Mesenchymal stem cell (in vitro differentiated cells and primary cell): ENCODE data around the gene TRMT112.

ENCODE experiments used
- DNase-seq: peaks from one replicate; pipeline ENCODE4 v3.0.0-alpha.2; 2013
- H2AFZ ChIP-seq: one replicate; pipeline ENCODE4 v1.6.1; 2013; ENCODE audit warnings: low read depth, mild to moderate bottlenecking, control low read depth, inconsistent platforms, low read length, moderate library complexity
- H2AK5ac ChIP-seq: 2 replicates; pipeline ENCODE4 v1.6.1; 2013; ENCODE audit warnings: low read length, moderate library complexity, mild to moderate bottlenecking, inconsistent platforms; ENCODE audit not compliant: severe bottlenecking
- H2BK120ac ChIP-seq: one replicate; pipeline ENCODE4 v1.6.1; 2013; ENCODE audit warnings: low read depth, mild to moderate bottlenecking, inconsistent platforms, low read length, moderate library complexity
- H2BK12ac ChIP-seq, 2 experiments: one replicate each; pipeline ENCODE4 v1.6.1; 2013; ENCODE audit warnings: inconsistent platforms in 2 of 2, low read length in 2 of 2, mild to moderate bottlenecking in 2 of 2, moderate library complexity in 2 of 2, control low read depth in 1 of 2
- H2BK15ac ChIP-seq: one replicate; pipeline ENCODE4 v1.6.1; 2013; ENCODE audit warnings: mild to moderate bottlenecking, low read depth, inconsistent platforms; ENCODE audit not compliant: poor library complexity, severe bottlenecking
- H2BK5ac ChIP-seq: 2 replicates; pipeline ENCODE4 v1.6.1; 2013; ENCODE audit warnings: low read depth, mild to moderate bottlenecking, low read length, control low read depth, inconsistent platforms; ENCODE audit not compliant: poor library complexity, severe bottlenecking
- H3K14ac ChIP-seq, 2 experiments: one replicate each; pipeline ENCODE4 v1.6.1; 2013; ENCODE audit warnings: inconsistent platforms in 2 of 2, low read length in 2 of 2, control low read depth in 1 of 2, mild to moderate bottlenecking in 1 of 2, moderate library complexity in 1 of 2
- H3K18ac ChIP-seq, 2 experiments: one replicate each; pipeline ENCODE4 v1.6.1; 2013; ENCODE audit warnings: inconsistent platforms in 2 of 2, low read length in 2 of 2, control low read depth in 1 of 2, low read depth in 1 of 2, mild to moderate bottlenecking in 1 of 2
- H3K23ac ChIP-seq, 2 experiments: one replicate each; pipeline ENCODE4 v1.6.1; 2013; ENCODE audit warnings: inconsistent platforms in 2 of 2, low read length in 2 of 2, mild to moderate bottlenecking in 2 of 2, moderate library complexity in 2 of 2, control low read depth in 1 of 2
- H3K27ac ChIP-seq: 2 replicates; pipeline ENCODE4 v1.5.1; 2013; ENCODE audit warnings: mild to moderate bottlenecking, moderate library complexity, low read length, control low read depth, inconsistent platforms; ENCODE audit not compliant: poor library complexity, severe bottlenecking
- H3K27me3 ChIP-seq, 2 experiments: 2 replicates each; pipeline versions ENCODE4 v1.6.1 to v1.7.0; 2013; ENCODE audit warnings: low read length in 2 of 2, mild to moderate bottlenecking in 2 of 2, moderate library complexity in 2 of 2, control low read depth in 1 of 2, inconsistent platforms in 1 of 2; ENCODE audit not compliant: control insufficient read depth in 1 of 2, insufficient read depth in 1 of 2
- H3K36me3 ChIP-seq, 2 experiments: 2 replicates each; pipeline versions ENCODE4 v1.6.1 to v1.7.0; 2013; ENCODE audit warnings: low read length in 2 of 2, control low read depth in 1 of 2, inconsistent platforms in 1 of 2, low read depth in 1 of 2, mild to moderate bottlenecking in 1 of 2; ENCODE audit not compliant: insufficient read depth in 2 of 2, control insufficient read depth in 1 of 2
- H3K4ac ChIP-seq, 2 experiments: one replicate each; pipeline ENCODE4 v1.6.1; 2013; ENCODE audit warnings: inconsistent platforms in 2 of 2, low read length in 2 of 2, mild to moderate bottlenecking in 2 of 2, moderate library complexity in 2 of 2, control low read depth in 1 of 2, low read depth in 1 of 2
- H3K4me1 ChIP-seq: 2 replicates; pipeline ENCODE4 v1.6.1; 2013; ENCODE audit warnings: low read depth, low read length, control low read depth; ENCODE audit not compliant: control insufficient read depth, insufficient read depth
- H3K4me2 ChIP-seq: 2 replicates; pipeline ENCODE4 v1.6.1; 2013; ENCODE audit warnings: low read length, mild to moderate bottlenecking, inconsistent platforms; ENCODE audit not compliant: poor library complexity, severe bottlenecking
- H3K4me3 ChIP-seq, 2 experiments: 2 replicates each; pipeline versions ENCODE4 v1.5.1 to v1.7.0; 2013; ENCODE audit warnings: low read length in 2 of 2, mild to moderate bottlenecking in 2 of 2, control low read depth in 1 of 2, low read depth in 1 of 2; ENCODE audit not compliant: insufficient read depth in 1 of 2
- H3K79me1 ChIP-seq: replicated peaks from 2 replicates; pipeline ENCODE4 v1.6.1; 2013; ENCODE audit warnings: mild to moderate bottlenecking, control low read depth, low read length, inconsistent platforms; ENCODE audit not compliant: poor library complexity, severe bottlenecking
- H3K9ac ChIP-seq: 2 replicates; pipeline ENCODE4 v1.7.0; 2013; ENCODE audit warnings: mild to moderate bottlenecking, low read length, moderate library complexity
- H3K9me3 ChIP-seq: 2 replicates; pipeline ENCODE4 v1.7.0; 2013; ENCODE audit warnings: mild to moderate bottlenecking, low read length; ENCODE audit not compliant: control insufficient read depth
- H4K8ac ChIP-seq: one replicate; pipeline ENCODE4 v1.6.1; 2013; ENCODE audit warnings: inconsistent platforms, mild to moderate bottlenecking, low read length, moderate library complexity
- H4K91ac ChIP-seq: one replicate; pipeline ENCODE4 v1.6.1; 2013; ENCODE audit warnings: mild to moderate bottlenecking, low read length, inconsistent platforms
- WGBS: methylation state at CpG from one replicate; pipeline ENCODE4 v1.1.7; 2013; ENCODE audit warnings: mixed read lengths; 5-methylcytosine and 5-hydroxymethylcytosine counted together

TRMT112 gene

DNA sequence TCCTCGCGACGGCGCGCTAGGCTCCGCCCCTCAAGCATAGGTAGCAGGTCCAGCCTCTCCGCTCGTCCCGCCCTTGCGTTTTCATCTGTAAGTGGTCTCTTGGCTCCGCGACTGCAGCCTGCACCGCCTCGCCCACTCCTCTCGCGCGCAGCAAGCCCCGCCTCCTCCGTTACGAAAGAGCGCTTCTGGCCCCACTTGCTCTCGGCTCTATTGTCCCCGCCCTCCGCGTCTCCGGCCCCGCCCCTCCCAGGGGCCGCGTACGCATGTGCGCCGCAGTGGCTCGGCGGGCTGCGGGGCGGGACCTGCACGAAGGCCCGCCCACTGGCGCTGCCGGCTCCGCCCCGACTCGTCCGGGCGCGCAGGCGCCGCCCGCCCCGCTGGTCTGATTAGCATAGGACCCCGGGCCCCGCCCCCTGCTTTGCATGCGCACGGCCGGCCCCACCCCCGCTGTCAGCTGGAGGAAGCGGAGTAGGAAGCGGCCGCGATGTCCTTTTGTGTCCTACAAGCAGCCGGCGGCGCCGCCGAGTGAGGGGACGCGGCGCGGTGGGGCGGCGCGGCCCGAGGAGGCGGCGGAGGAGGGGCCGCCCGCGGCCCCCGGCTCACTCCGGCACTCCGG, 12.2 kb downstream of the TRMT112 start, which contains the start of gene ESRRA:
ESRRA (plus strand) TSS at position 450 of the 616 bp plus-strand sequence. CDS start 1,656 bp downstream, outside the sequence.
- peak within 1 kb of the TSS; percentile 93 for H4K8ac ChIP-seq
- H3K79me1 ChIP-seq, result peaks cover 13% of the 10 kb centered on the region
- peak within 1 kb of the TSS; percentile 99 for H3K4me2 ChIP-seq
- peaks cover 25% of the 10 kb centered on the region for H3K4me1 ChIP-seq
- H2AK5ac ChIP-seq, result peak within 1 kb of the TSS; percentile 27
- peak within 1 kb of the TSS; percentile 64 for H2BK120ac ChIP-seq
- peak within 1 kb of the TSS; percentile 81 to 85 for H3K18ac ChIP-seq
- H3K14ac ChIP-seq, result peak within 1 kb of the TSS in 1 of 2 experiments; percentile 96
- H3K9me3 ChIP-seq, result no peaks in the 10 kb centered on the region
- peaks cover 7 to 8% of the 10 kb centered on the region in 2 experiments for H3K27me3 ChIP-seq
- DNase-seq, result peak; percentile 97
- peak within 1 kb of the TSS; percentile 80 to 83 for H3K4me3 ChIP-seq
- H2BK5ac ChIP-seq, result no peak within 1 kb of the TSS
- H3K27ac ChIP-seq, result peak within 1 kb of the TSS; percentile 76
- WGBS, result under 1% methylated on average over 66 of the region's 81 CpGs
- no peaks in the 10 kb centered on the region for H3K36me3 ChIP-seq
- peak within 1 kb of the TSS; percentile 90 for H3K9ac ChIP-seq
- peak within 1 kb of the TSS; percentile 74 for H2AFZ ChIP-seq
- peak within 1 kb of the TSS in 1 of 2 experiments; percentile 79 for H3K23ac ChIP-seq
- peak within 1 kb of the TSS; percentile 39 to 83 for H3K4ac ChIP-seq
- H4K91ac ChIP-seq, result peak within 1 kb of the TSS; percentile 87
- H2BK15ac ChIP-seq, result peak within 1 kb of the TSS; percentile 77
- peak within 1 kb of the TSS; percentile 41 to 61 for H2BK12ac ChIP-seq

DNA sequence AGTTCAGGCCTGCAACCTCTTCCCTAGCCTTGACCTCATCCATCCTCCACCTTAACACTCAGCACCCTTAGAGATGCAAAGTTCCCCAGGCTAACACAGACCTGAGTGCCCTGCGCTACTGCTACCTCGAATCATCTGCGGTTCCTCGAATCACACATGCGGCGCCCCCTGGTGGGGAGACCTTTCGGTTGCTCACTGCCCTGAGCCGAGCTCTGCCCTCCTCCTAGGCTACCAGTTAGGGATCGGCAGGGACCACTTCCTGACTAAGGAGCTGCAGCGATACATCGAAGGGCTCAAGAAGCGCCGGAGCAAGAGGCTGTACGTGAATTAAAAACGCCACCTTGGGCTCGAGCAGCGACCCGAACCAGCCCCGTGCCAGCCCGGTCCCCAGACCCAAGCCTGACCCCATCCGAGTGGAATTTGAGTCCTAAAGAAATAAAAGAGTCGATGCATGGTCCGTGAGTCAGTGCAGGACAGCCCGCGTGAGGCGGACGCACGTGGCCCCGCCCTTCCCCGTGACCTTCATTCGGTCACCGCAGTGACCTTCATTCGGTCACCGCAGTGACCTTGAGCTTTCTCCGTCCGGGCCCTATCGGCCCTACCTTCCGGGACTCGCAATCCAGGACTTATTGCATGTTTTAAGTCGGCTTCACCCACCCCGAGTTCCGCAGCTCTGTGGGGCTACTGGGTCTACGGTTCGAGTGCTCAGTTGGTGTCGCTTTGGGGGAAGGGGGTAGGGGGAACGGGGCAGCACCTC, 12.9 kb downstream of the TRMT112 start:
- peak overlapping the region; percentile 62 to 75 for H3K18ac ChIP-seq
- peaks cover 14 to 15% of the 10 kb centered on the region in 2 experiments for H3K27me3 ChIP-seq
- H4K8ac ChIP-seq, result peak overlapping the region; percentile 36
- peak; percentile 92 for DNase-seq
- H3K4ac ChIP-seq, result peak overlapping the region in 1 of 2 experiments; percentile 83
- H3K27ac ChIP-seq, result peak overlapping the region; percentile 76
- peak overlapping the region in 1 of 2 experiments; percentile 79 for H3K23ac ChIP-seq
- no peaks in the 10 kb centered on the region for H3K36me3 ChIP-seq
- H3K14ac ChIP-seq, result peak overlapping the region in 1 of 2 experiments; percentile 92
- H2BK12ac ChIP-seq, result peak overlapping the region; percentile 41 to 61
- no peak overlapping the region for H2BK5ac ChIP-seq
- peaks cover 13% of the 10 kb centered on the region for H3K79me1 ChIP-seq
- 1% methylated on average over 46 of the region's 46 CpGs for WGBS
- H3K4me2 ChIP-seq, result peak overlapping the region; percentile 87
- H2BK120ac ChIP-seq, result peak overlapping the region; percentile 39
- H3K9me3 ChIP-seq, result no peaks in the 10 kb centered on the region
- peak overlapping the region; percentile 74 for H2AFZ ChIP-seq
- H3K4me3 ChIP-seq, result peak overlapping the region; percentile 65 to 80
- H2AK5ac ChIP-seq, result no peak overlapping the region
- H3K9ac ChIP-seq, result peak overlapping the region; percentile 90
- H3K4me1 ChIP-seq, result peaks cover 32% of the 10 kb centered on the region
- peak overlapping the region; percentile 61 for H4K91ac ChIP-seq
- H2BK15ac ChIP-seq, result peak overlapping the region; percentile 64

DNA sequence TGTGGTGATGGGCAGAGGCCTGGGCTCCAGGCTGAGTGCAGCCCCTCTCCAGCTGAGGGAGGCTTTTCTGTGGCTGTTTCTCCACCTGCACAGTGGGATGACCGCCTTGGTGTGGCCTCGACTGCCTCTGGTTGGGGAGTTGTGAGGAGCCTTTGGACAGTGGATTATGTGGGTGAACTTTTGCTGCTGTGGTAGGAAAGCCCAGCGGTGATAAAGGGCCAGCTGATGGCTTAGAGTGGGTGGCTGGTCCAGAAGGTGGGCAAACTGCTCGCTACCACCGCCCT, 13.4 kb downstream of the TRMT112 start:
- H2BK5ac ChIP-seq, result no peak overlapping the region
- peaks cover 37% of the 10 kb centered on the region for H3K4me1 ChIP-seq
- H3K9ac ChIP-seq, result peak overlapping the region; percentile 90
- peak overlapping the region; percentile 16 for H4K8ac ChIP-seq
- H3K23ac ChIP-seq, result no peak overlapping the region
- peak overlapping the region in 1 of 2 experiments; percentile 64 for H2BK12ac ChIP-seq
- H3K4ac ChIP-seq, result no peak overlapping the region
- peak overlapping the region in 1 of 2 experiments; percentile 62 for H3K18ac ChIP-seq
- peak overlapping the region in 1 of 2 experiments; percentile 80 for H3K4me3 ChIP-seq
- peaks cover 15 to 17% of the 10 kb centered on the region in 2 experiments for H3K27me3 ChIP-seq
- H2BK120ac ChIP-seq, result no peak overlapping the region
- H3K9me3 ChIP-seq, result no peaks in the 10 kb centered on the region
- peak overlapping the region; percentile 49 for H2AK5ac ChIP-seq
- no peak overlapping the region for H2AFZ ChIP-seq
- 41% methylated on average over 4 of the region's 5 CpGs for WGBS
- H4K91ac ChIP-seq, result no peak overlapping the region
- no peak overlapping the region for H3K27ac ChIP-seq
- DNase-seq, result no peak
- H2BK15ac ChIP-seq, result no peak overlapping the region
- H3K14ac ChIP-seq, result peak overlapping the region in 1 of 2 experiments; percentile 92
- H3K4me2 ChIP-seq, result no peak overlapping the region
- no peaks in the 10 kb centered on the region for H3K36me3 ChIP-seq
- H3K79me1 ChIP-seq, result peaks cover 13% of the 10 kb centered on the region
